ENCODE measurements around the gene RNF213.

- no peak for TF ChIP-seq CTCF (IDR thresholded peaks at IDR 0.05; ENCODE audit: insufficient read depth, low read depth, low read length)
- no peak for TF ChIP-seq EZH2 (IDR thresholded peaks at IDR 0.05; ENCODE audit: insufficient read depth, low read length)
Observed at GRCh38 chr17:80429356-80430275, 169.0 kb downstream of the RNF213 start.
